GM12878 (cell line): ENCODE results near the gene ACTR1B. TPM values are rescaled to one million over a fixed set of nuclear protein-coding genes. Genes with fewer than 3 reads are reported as not detected.

ENCODE experiments used
- BCL3 ChIP-seq: IDR thresholded peaks from 2 replicates; pipeline ENCODE4 v1.6.1; 2011; ENCODE audit warnings: borderline replicate concordance, low read depth, mild to moderate bottlenecking, moderate library complexity, low read length; ENCODE audit not compliant: insufficient read depth, poor library complexity, severe bottlenecking
- CBFB ChIP-seq: IDR thresholded peaks from 2 replicates; pipeline ENCODE4 v1.6.1; 2016; ENCODE audit warnings: antibody characterized with exemption, low read depth
- CHD2 ChIP-seq: IDR thresholded peaks from 2 replicates; pipeline ENCODE4 v1.6.1; 2011; ENCODE audit warnings: low read depth, low read length, improper control_type of control experiment, borderline replicate concordance
- CREM ChIP-seq: IDR thresholded peaks from 2 replicates; pipeline ENCODE4 v1.6.1; 2014; ENCODE audit warnings: antibody characterized with exemption, low read depth
- ETV6 ChIP-seq, 2 experiments: fragments of 450-650 bp in 1 of 2; IDR thresholded peaks in 1 of 2; conservative IDR thresholded peaks in 1 of 2; 2 replicates each; pipeline ENCODE4 v1.6.1; 2014; ENCODE audit warnings: antibody characterized with exemption in 1 of 2, borderline replicate concordance in 1 of 2, low read depth in 1 of 2, mild to moderate bottlenecking in 1 of 2, moderate library complexity in 1 of 2
- GABPA ChIP-seq: IDR thresholded peaks from 2 replicates; pipeline ENCODE4 v1.6.1; 2014; ENCODE audit warnings: antibody characterized with exemption, low read depth, mild to moderate bottlenecking, inconsistent platforms
- GATAD2B ChIP-seq: fragments of 450-650 bp; conservative IDR thresholded peaks from 2 replicates; pipeline ENCODE4 v1.6.1; 2017; ENCODE audit warnings: low read depth, mild to moderate bottlenecking, moderate library complexity
- HDGF ChIP-seq: fragments of 450-650 bp; IDR thresholded peaks from 2 replicates; pipeline ENCODE4 v1.6.1; 2016; ENCODE audit warnings: antibody characterized with exemption
- IKZF1 ChIP-seq: fragments of 450-650 bp; conservative IDR thresholded peaks from 2 replicates; pipeline ENCODE4 v1.6.1; 2017; ENCODE audit warnings: antibody characterized with exemption, mild to moderate bottlenecking
- IKZF2 ChIP-seq, 2 experiments: fragments of 450-650 bp; IDR thresholded peaks; 2 replicates each; pipeline ENCODE4 v1.6.1; 2017; ENCODE audit warnings: mild to moderate bottlenecking in 2 of 2, moderate library complexity in 2 of 2
- LARP7 ChIP-seq: fragments of 450-650 bp; IDR thresholded peaks from 2 replicates; pipeline ENCODE4 v1.6.1; 2017; ENCODE audit warnings: mild to moderate bottlenecking
- MXI1 ChIP-seq: fragments of 150-350 bp; IDR thresholded peaks from 2 replicates; pipeline ENCODE4 v1.6.1; 2011; ENCODE audit warnings: low read depth, mild to moderate bottlenecking, inconsistent platforms, low read length, improper control_type of control experiment
- POLR2AphosphoS5 ChIP-seq: IDR thresholded peaks from 2 replicates; pipeline ENCODE4 v1.6.1; 2011; ENCODE audit warnings: mild to moderate bottlenecking, low read length, inconsistent platforms
- PRDM15 ChIP-seq: fragments of 450-650 bp; formaldehyde crosslinking; IDR thresholded peaks from 2 replicates; pipeline ENCODE4 v1.4.0; 2020; ENCODE audit warnings: mild to moderate bottlenecking, moderate library complexity
- YBX1 ChIP-seq: fragments of 450-650 bp; IDR thresholded peaks from 2 replicates; pipeline ENCODE4 v1.6.1; 2016; ENCODE audit warnings: antibody characterized with exemption
- ZBTB40 ChIP-seq: fragments of 450-650 bp; IDR thresholded peaks from 2 replicates; pipeline ENCODE4 v1.6.1; 2016; ENCODE audit warnings: mild to moderate bottlenecking, moderate library complexity, borderline replicate concordance
- polyA plus RNA-seq, 11 experiments: library from polyadenylated mRNA; depleted of rRNA in 4 of 11; unstranded in 6 of 11; stranded (reverse) in 5 of 11; fragments of >200 nt; fragmentation: Nextera tagmentation in 4 of 11; fragmentation: Illumina TruSeq in 1 of 11; extraction: Ambion mirVana in 4 of 11; extraction: Trizol in 1 of 11; gene quantifications; 1 replicate in 1 of 11; 2 replicates in 10 of 11; pipeline versions ENCODE4 v1.2.1 to v1.2.3, GENCODE V29; 2011 to 2016; ENCODE audit warnings: inconsistent platforms in 2 of 11, missing spikeins in 2 of 11, low read depth in 1 of 11
- total RNA-seq, 4 experiments: library from RNA; depleted of rRNA in 3 of 4; stranded (reverse); fragments of >200 nt in 3 of 4; fragmentation: Illumina TruSeq in 1 of 4; extraction: Trizol in 1 of 4; gene quantifications; 2 replicates each; pipeline versions ENCODE4 v1.2.1 to v1.2.3, GENCODE V29; 2013 to 2021

Gene ACTR1B
- total and polyA plus RNA-seq, 10 of the 15 experiments (the other 5 are each of a cell fraction or from before 2014, with no cell fraction given) = 1.3 to 62.8 (median 44.8) TPM

- TF ChIP-seq GATAD2B (peak; percentile 56), PRDM15 (CRISPR knock-in tag) (no peak), CHD2 (peak; percentile 56), ZBTB40 (peak; percentile 87), ETV6 (conservative IDR thresholded peaks at IDR 0.05 in 1 of 2, IDR thresholded peaks at IDR 0.05 in 1 of 2; ENCODE audit: borderline replicate concordance in 1 of 2, low read depth in 1 of 2) (peak in 1 of 2 experiments; percentile 81; a peak in 2 of 4 replicates), HDGF (peak; percentile 38; the same call in 1 of the 2 replicates), CREM (peak; percentile 35; the same call in 1 of the 2 replicates), BCL3 (no peak), CBFB (0 out of 2 replicates have a peak, but pooled peaks have one; percentile 29), POLR2AphosphoS5 (peak; percentile 98), IKZF2 (IDR thresholded peaks at IDR 0.05) (peak; percentile 49 to 55; a peak in 2 of 4 replicates), GABPA (peak; percentile 92), MXI1 (no peak; the same call in 1 of the 2 replicates), IKZF1 (peak; percentile 75; the same call in 1 of the 2 replicates), LARP7 (peak; percentile 67), YBX1 (no peak)
These were observed 17.9 kb downstream of the ACTR1B start, which contains the start of gene COX5B (continued) for GRCh38 chr2:97645695-97646629.
